Measurements from ENCODE around the gene SHROOM2.

DNA sequence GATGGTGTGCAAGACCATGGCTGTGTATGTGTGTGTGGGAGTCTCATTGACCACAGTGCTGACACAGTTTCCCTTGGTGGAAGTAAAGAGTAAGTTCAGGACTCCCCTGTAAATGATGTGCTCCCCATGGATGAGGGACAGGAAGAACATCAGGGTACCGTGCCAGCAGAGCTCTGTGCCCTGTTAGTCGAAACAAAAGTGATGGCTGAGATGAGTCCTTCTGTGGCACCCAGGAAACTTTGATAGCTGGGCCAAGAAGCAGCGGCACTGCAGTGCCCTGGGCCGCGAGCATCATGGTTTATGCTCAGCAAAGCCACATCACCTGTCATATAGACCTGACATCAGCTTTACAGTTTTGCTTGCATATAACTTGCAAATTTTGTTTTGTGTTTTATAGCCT, 119.5 kb downstream of the SHROOM2 start:
- TF ChIP-seq TCF4 (CRISPR knock-in tag; IDR thresholded peaks at IDR 0.05; ENCODE audit: borderline replicate concordance) (no peak), RARB (CRISPR knock-in tag; IDR thresholded peaks at IDR 0.05) (no peak), ARNTL (CRISPR knock-in tag; IDR thresholded peaks at IDR 0.05; ENCODE audit: borderline replicate concordance, low read depth) (no peak), ZFP30 (CRISPR knock-in tag; IDR thresholded peaks at IDR 0.05) (no peak), PPARA (CRISPR knock-in tag; IDR thresholded peaks at IDR 0.05; ENCODE audit: borderline replicate concordance) (no peak), ZFP3 (CRISPR knock-in tag; IDR thresholded peaks at IDR 0.05) (no peak), ZNF70 (CRISPR knock-in tag; IDR thresholded peaks at IDR 0.05) (no peak), TOX (CRISPR knock-in tag; IDR thresholded peaks at IDR 0.05; ENCODE audit: borderline replicate concordance) (no peak), BACH2 (CRISPR knock-in tag; IDR thresholded peaks at IDR 0.05; ENCODE audit: borderline replicate concordance) (no peak), CSDC2 (CRISPR knock-in tag; IDR thresholded peaks at IDR 0.05) (no peak)
- TF ChIP-seq, protein P1, sequence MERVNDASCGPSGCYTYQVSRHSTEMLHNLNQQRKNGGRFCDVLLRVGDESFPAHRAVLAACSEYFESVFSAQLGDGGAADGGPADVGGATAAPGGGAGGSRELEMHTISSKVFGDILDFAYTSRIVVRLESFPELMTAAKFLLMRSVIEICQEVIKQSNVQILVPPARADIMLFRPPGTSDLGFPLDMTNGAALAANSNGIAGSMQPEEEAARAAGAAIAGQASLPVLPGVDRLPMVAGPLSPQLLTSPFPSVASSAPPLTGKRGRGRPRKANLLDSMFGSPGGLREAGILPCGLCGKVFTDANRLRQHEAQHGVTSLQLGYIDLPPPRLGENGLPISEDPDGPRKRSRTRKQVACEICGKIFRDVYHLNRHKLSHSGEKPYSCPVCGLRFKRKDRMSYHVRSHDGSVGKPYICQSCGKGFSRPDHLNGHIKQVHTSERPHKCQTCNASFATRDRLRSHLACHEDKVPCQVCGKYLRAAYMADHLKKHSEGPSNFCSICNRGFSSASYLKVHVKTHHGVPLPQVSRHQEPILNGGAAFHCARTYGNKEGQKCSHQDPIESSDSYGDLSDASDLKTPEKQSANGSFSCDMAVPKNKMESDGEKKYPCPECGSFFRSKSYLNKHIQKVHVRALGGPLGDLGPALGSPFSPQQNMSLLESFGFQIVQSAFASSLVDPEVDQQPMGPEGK (CRISPR knock-in tag; IDR thresholded peaks at IDR 0.05; ENCODE audit: borderline replicate concordance), result no peak
- TF ChIP-seq, protein P2, sequence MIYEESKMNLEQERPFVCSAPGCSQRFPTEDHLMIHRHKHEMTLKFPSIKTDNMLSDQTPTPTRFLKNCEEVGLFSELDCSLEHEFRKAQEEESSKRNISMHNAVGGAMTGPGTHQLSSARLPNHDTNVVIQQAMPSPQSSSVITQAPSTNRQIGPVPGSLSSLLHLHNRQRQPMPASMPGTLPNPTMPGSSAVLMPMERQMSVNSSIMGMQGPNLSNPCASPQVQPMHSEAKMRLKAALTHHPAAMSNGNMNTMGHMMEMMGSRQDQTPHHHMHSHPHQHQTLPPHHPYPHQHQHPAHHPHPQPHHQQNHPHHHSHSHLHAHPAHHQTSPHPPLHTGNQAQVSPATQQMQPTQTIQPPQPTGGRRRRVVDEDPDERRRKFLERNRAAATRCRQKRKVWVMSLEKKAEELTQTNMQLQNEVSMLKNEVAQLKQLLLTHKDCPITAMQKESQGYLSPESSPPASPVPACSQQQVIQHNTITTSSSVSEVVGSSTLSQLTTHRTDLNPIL (CRISPR knock-in tag; IDR thresholded peaks at IDR 0.05; ENCODE audit: low read depth), result no peak
- TF ChIP-seq, protein P3, sequence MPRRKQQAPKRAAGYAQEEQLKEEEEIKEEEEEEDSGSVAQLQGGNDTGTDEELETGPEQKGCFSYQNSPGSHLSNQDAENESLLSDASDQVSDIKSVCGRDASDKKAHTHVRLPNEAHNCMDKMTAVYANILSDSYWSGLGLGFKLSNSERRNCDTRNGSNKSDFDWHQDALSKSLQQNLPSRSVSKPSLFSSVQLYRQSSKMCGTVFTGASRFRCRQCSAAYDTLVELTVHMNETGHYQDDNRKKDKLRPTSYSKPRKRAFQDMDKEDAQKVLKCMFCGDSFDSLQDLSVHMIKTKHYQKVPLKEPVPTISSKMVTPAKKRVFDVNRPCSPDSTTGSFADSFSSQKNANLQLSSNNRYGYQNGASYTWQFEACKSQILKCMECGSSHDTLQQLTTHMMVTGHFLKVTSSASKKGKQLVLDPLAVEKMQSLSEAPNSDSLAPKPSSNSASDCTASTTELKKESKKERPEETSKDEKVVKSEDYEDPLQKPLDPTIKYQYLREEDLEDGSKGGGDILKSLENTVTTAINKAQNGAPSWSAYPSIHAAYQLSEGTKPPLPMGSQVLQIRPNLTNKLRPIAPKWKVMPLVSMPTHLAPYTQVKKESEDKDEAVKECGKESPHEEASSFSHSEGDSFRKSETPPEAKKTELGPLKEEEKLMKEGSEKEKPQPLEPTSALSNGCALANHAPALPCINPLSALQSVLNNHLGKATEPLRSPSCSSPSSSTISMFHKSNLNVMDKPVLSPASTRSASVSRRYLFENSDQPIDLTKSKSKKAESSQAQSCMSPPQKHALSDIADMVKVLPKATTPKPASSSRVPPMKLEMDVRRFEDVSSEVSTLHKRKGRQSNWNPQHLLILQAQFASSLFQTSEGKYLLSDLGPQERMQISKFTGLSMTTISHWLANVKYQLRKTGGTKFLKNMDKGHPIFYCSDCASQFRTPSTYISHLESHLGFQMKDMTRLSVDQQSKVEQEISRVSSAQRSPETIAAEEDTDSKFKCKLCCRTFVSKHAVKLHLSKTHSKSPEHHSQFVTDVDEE (CRISPR knock-in tag; IDR thresholded peaks at IDR 0.05), result no peak
- TF ChIP-seq, protein P4, sequence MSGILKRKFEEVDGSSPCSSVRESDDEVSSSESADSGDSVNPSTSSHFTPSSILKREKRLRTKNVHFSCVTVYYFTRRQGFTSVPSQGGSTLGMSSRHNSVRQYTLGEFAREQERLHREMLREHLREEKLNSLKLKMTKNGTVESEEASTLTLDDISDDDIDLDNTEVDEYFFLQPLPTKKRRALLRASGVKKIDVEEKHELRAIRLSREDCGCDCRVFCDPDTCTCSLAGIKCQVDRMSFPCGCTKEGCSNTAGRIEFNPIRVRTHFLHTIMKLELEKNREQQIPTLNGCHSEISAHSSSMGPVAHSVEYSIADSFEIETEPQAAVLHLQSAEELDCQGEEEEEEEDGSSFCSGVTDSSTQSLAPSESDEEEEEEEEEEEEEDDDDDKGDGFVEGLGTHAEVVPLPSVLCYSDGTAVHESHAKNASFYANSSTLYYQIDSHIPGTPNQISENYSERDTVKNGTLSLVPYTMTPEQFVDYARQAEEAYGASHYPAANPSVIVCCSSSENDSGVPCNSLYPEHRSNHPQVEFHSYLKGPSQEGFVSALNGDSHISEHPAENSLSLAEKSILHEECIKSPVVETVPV (CRISPR knock-in tag; IDR thresholded peaks at IDR 0.05), result no peak

Data from SK-N-SH treated with all-trans-retinoic acid at 6 μM for 48 hours (cell line).